Sigmoid colon (tissue), 7 donors: Measurements from ENCODE around the gene BTBD19. TPM values are rescaled to one million over a fixed set of nuclear protein-coding genes. Genes with fewer than 3 reads are reported as not detected.
A peak's percentile ranks its signal among the peaks of the same experiment; 100 is the strongest.
"Not testable (repeated sequence)": the region's sequence is repeated elsewhere in the genome, so short reads cannot be mapped to it uniquely, and the experiment has no call there.

Source experiments
- DNase-seq: peaks from one replicate; pipeline ENCODE4 v3.0.0-alpha.2; 2019
- H3K27ac ChIP-seq, 4 donors: fragments of 200-600 bp; sonication (generic); one replicate each; pipeline ENCODE4 v1.5.1; 2016 to 2019; ENCODE audit warnings: mild to moderate bottlenecking in 1 of 4
- H3K27me3 ChIP-seq, 3 donors: fragments of 200-600 bp; sonication (generic); one replicate each; pipeline ENCODE4 v1.5.1; 2019; ENCODE audit warnings: mild to moderate bottlenecking in 1 of 3
- H3K36me3 ChIP-seq, 4 donors: fragments of 200-600 bp; sonication (generic); one replicate each; pipeline ENCODE4 v1.5.1; 2016 to 2019
- H3K4me1 ChIP-seq, 4 donors: fragments of 200-600 bp; sonication (generic); one replicate each; pipeline ENCODE4 v1.5.1; 2017 to 2019
- H3K4me3 ChIP-seq, 4 donors: fragments of 200-600 bp; sonication (generic); one replicate each; pipeline ENCODE4 v1.5.1; 2017 to 2019; ENCODE audit warnings: mild to moderate bottlenecking in 2 of 4, moderate library complexity in 1 of 4
- H3K9me3 ChIP-seq, 4 donors: fragments of 200-600 bp in 3 of 4; sonication (generic) in 3 of 4; one replicate each; pipeline versions ENCODE4 v1.5.1 to v1.6.1; 2013 to 2019
- CTCF ChIP-seq, 4 experiments: fragments of 450-650 bp in 3 of 4; fragments of 200-600 bp in 1 of 4; IDR thresholded peaks; one replicate each; pipeline ENCODE4 v1.5.1; 2016 to 2019; ENCODE audit warnings: antibody characterized with exemption in 4 of 4, mild to moderate bottlenecking in 3 of 4, moderate library complexity in 2 of 4
- EP300 ChIP-seq, 4 donors: sonication (generic); formaldehyde crosslinking; IDR thresholded peaks; one replicate each; pipeline ENCODE4 v1.6.1; 2017; ENCODE audit warnings: antibody characterized with exemption in 4 of 4
- POLR2A ChIP-seq, 2 donors: fragments of 450-650 bp; IDR thresholded peaks; one replicate each; pipeline ENCODE4 v1.6.1; 2016; ENCODE audit warnings: antibody characterized with exemption in 2 of 2, mild to moderate bottlenecking in 2 of 2, moderate library complexity in 2 of 2
- POLR2AphosphoS5 ChIP-seq, 4 donors: sonication (generic); formaldehyde crosslinking; IDR thresholded peaks; one replicate each; pipeline ENCODE4 v1.6.1; 2017; ENCODE audit warnings: antibody characterized with exemption in 4 of 4
- WGBS, 2 donors: extraction: QIAGEN DNeasy Blood & Tissue Kit; methylation state at CpG; one replicate each; pipeline ENCODE4 v1.1.7; 2013; 5-methylcytosine and 5-hydroxymethylcytosine counted together
- intact Hi-C: fragments of 100-400 bp; cut with DNase I; formaldehyde crosslinking; loops from one replicate; pipeline ENCODE4 v1.15.1; 2023
- polyA plus RNA-seq, 3 donors: library from polyadenylated mRNA; stranded (reverse); fragments of 200-250 nt; gene quantifications; one replicate each; pipeline ENCODE4 v1.2.3, GENCODE V29; 2013
- total RNA-seq, 4 donors: library from RNA; depleted of rRNA; stranded (reverse); fragments of >200 nt; gene quantifications; one replicate each; pipeline ENCODE4 v1.1.0, GENCODE V29; 2016
- donor health status: healthy with polysubstance abuse.
- donor health status: Bipolar disorder and iron deficiency.
- donor health status: healthy.

BTBD19 gene
- total and polyA plus RNA-seq, 7 donors: 0.60 to 9.4 (median 2.8) TPM; not detected in 1

GRCh38 chr1:44820328-44821239, 12.3 kb downstream of the BTBD19 start:
- peak; percentile 66 for DNase-seq
- peaks cover 0 to 25% (median 19%) of the 10 kb centered on the region in 4 donors for H3K4me1 ChIP-seq
- WGBS, 2 donors: 21 to 26% methylated on average over 25 of the region's 25 CpGs
- H3K27me3 ChIP-seq: no peaks in the 10 kb centered on the region
- intact Hi-C loops: loop anchor here (5.0 kb wide), 1 partner anchor 33 kb away; the partner anchor contains the start of gene BEST4
- H3K36me3 ChIP-seq: no peaks in the 10 kb centered on the region
- H3K9me3 ChIP-seq: no peaks in the 10 kb centered on the region
- H3K4me3 ChIP-seq: peak overlapping the region; percentile 51 to 65 (median 59)
- TF ChIP-seq CTCF (IDR thresholded peaks at IDR 0.05) (no peak), POLR2A (IDR thresholded peaks at IDR 0.05) (no peak), POLR2AphosphoS5 (IDR thresholded peaks at IDR 0.05) (no peak)
- H3K27ac ChIP-seq: peak overlapping the region; percentile 87 to 91 (median 90)

- H3K4me3 ChIP-seq: no peak overlapping the region
- no peaks in the 10 kb centered on the region for H3K27me3 ChIP-seq
- 85 to 92% methylated on average over 9 of the region's 9 CpGs for WGBS, 2 donors
- TF ChIP-seq POLR2AphosphoS5 (IDR thresholded peaks at IDR 0.05) (no peak), CTCF (IDR thresholded peaks at IDR 0.05) (no peak), EP300 (IDR thresholded peaks at IDR 0.05) (no peak), POLR2A (IDR thresholded peaks at IDR 0.05) (no peak)
- H3K4me1 ChIP-seq: peaks cover 0 to 25% (median 19%) of the 10 kb centered on the region in 4 donors
- H3K27ac ChIP-seq: peak overlapping the region; percentile 87 to 91 (median 90)
- no peaks in the 10 kb centered on the region for H3K36me3 ChIP-seq
- no peaks in the 10 kb centered on the region for H3K9me3 ChIP-seq
- no peak for DNase-seq
- intact Hi-C loops: loop anchor here (5.0 kb wide), 1 partner anchor 34 kb away; the partner anchor contains the start of gene BEST4
These were observed 13.0 kb downstream of the BTBD19 start for GRCh38 chr1:44821240-44821715.

- Histone ChIP-seq H3K27ac (no peak overlapping the region), H3K4me1 (peaks cover 0 to 25% (median 19%) of the 10 kb centered on the region in 4 donors), H3K27me3 (no peaks in the 10 kb centered on the region), H3K4me3 (no peak overlapping the region), H3K9me3 (no peaks in the 10 kb centered on the region), H3K36me3 (peaks cover 0 to 3% (median 0%) of the 10 kb centered on the region in 4 donors)
- TF ChIP-seq POLR2A (IDR thresholded peaks at IDR 0.05): no peak
- TF ChIP-seq POLR2AphosphoS5 (IDR thresholded peaks at IDR 0.05): no peak
- no peak for TF ChIP-seq EP300 (IDR thresholded peaks at IDR 0.05)
- TF ChIP-seq CTCF (IDR thresholded peaks at IDR 0.05): no peak
- 88 to 93% methylated on average over 6 of the region's 6 CpGs for WGBS, 2 donors
- intact Hi-C loops: loop anchor here (5.0 kb wide), 1 partner anchor 35 kb away; the partner anchor contains the start of gene BEST4
- DNase-seq: no peak
These were observed 13.9 kb downstream of the BTBD19 start for GRCh38 chr1:44822131-44822701.

GRCh38 chr1:44822981-44823451, 14.7 kb downstream of the BTBD19 start:
- H3K36me3 ChIP-seq: peaks cover 0 to 3% (median 0%) of the 10 kb centered on the region in 4 donors
- no peak overlapping the region for H3K27ac ChIP-seq
- peak; percentile 67 for DNase-seq
- 74 to 83% methylated on average over 15 of the region's 15 CpGs for WGBS, 2 donors
- intact Hi-C loops: loop anchor here (5.0 kb wide), 1 partner anchor 36 kb away; the partner anchor contains the start of gene BEST4
- no peaks in the 10 kb centered on the region for H3K27me3 ChIP-seq
- H3K9me3 ChIP-seq: no peaks in the 10 kb centered on the region
- no peak for TF ChIP-seq POLR2AphosphoS5 (IDR thresholded peaks at IDR 0.05)
- TF ChIP-seq POLR2A (IDR thresholded peaks at IDR 0.05): no peak
- no peak for TF ChIP-seq CTCF (IDR thresholded peaks at IDR 0.05)
- no peak for TF ChIP-seq EP300 (IDR thresholded peaks at IDR 0.05)
- peaks cover 0 to 25% (median 19%) of the 10 kb centered on the region in 4 donors for H3K4me1 ChIP-seq
- no peak overlapping the region for H3K4me3 ChIP-seq

- WGBS, 2 donors: 95 to 96% methylated on average over 6 of the region's 6 CpGs
- H3K4me1 ChIP-seq: peaks cover 0 to 12% (median 12%) of the 10 kb centered on the region in 4 donors
- intact Hi-C loops: loop anchor here (5.0 kb wide), 1 partner anchor 37 kb away; the partner anchor contains the start of gene BEST4
- not testable (repeated sequence) for H3K9me3 ChIP-seq, H3K27me3 ChIP-seq, DNase-seq, H3K36me3 ChIP-seq, H3K4me3 ChIP-seq, H3K27ac ChIP-seq
These were observed 16.1 kb downstream of the BTBD19 start for GRCh38 chr1:44824392-44824791.
